Measurements from ENCODE around the gene ADAMTS6.

Gene ADAMTS6

DNA sequence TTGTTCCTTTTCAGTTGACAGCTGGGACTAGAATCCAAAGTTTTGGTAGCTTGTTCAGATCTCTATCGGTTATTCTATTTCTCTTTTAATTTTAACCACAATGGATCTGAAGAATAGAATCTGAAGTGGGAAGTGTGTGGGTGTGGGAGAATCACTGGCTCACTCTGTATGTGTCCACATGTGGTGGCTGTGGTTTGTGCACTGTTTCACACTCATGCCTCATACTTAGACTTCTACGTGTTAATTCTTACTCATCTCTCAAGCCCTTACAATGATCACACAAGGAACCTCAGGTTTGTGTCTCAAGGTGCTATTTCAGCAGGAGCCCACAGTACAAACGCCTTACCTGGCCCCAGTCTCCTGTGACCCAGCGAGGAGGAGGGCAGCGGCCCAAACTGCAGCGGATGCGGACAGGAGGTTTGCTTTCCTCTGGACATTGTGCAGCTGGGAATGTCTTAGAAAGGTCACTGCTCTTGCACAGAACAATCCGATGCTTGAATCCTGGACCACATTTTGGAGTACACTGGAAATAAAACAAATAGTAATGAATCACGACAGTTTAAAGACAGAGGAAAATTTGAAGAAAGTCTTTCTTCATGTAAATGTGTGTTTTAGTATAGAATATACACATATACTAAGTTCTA lies 309.1 kb downstream of the ADAMTS6 start:
- no peak for DNase-seq (ENCODE audit: low spot score in 2 of 2)
- H3K27me3 Mint-ChIP-seq, result no peaks in the 10 kb centered on the region
- H3K27ac Mint-ChIP-seq, result no peak overlapping the region
- no peaks in the 10 kb centered on the region for H3K9me3 Mint-ChIP-seq
- peaks cover 15% of the 10 kb centered on the region for H3K36me3 Mint-ChIP-seq
- no peak for ATAC-seq (ENCODE audit: low read depth)
- no peak overlapping the region for H3K4me3 Mint-ChIP-seq
- no peaks in the 10 kb centered on the region for H3K4me1 Mint-ChIP-seq

DNA sequence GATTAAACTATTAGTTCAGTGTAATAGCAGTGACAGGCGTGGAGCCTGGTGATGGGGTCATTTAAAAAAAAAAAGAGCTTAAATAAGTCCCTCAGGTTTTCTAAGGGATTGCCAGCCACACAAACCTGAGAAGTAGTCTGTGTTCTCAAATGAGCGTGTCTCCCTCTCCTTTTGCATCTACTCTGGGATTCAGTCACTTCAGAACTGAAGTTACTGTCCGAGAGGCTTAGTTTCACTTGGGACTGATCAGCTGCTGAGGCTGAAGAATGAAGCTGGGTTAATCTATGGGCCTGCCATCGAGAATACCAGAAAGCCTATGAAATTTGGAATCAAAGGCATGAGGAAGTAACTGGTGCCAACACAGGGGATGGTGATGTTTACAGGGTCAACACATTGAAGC lies 310.1 kb downstream of the ADAMTS6 start:
- H3K4me1 Mint-ChIP-seq, result no peaks in the 10 kb centered on the region
- no peak overlapping the region for H3K27ac Mint-ChIP-seq
- H3K9me3 Mint-ChIP-seq, result no peaks in the 10 kb centered on the region
- DNase-seq (ENCODE audit: low spot score in 2 of 2), result no peak
- H3K36me3 Mint-ChIP-seq, result peaks cover 15% of the 10 kb centered on the region
- H3K4me3 Mint-ChIP-seq, result no peak overlapping the region
- no peaks in the 10 kb centered on the region for H3K27me3 Mint-ChIP-seq
- ATAC-seq (ENCODE audit: low read depth), result no peak

DNA sequence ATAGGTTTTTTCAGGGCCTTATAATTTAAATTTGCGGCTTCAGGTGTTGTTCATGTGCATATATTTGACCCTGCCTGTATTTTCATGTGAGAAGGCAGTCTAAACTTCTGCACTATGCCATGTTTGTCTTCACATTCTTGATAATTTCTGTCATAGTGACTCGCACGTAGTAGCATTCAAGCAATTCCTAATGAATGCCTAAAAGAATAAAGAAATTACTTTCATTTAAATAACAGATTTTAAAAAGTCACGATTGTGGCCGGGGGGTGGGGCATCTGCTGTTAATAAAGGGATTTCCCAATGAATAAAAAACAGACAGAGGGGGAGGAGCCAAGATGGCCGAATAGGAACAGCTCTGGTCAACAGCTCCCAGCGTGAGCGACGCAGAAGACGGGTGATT lies 318.0 kb downstream of the ADAMTS6 start:
- Mint-ChIP-seq H3K4me3 (no peak overlapping the region), H3K4me1 (no peaks in the 10 kb centered on the region), H3K36me3 (peaks cover 8% of the 10 kb centered on the region), H3K27ac (no peak overlapping the region), H3K9me3 (no peaks in the 10 kb centered on the region), H3K27me3 (no peaks in the 10 kb centered on the region)
- DNase-seq (ENCODE audit: low spot score in 2 of 2), result no peak
- ATAC-seq (ENCODE audit: low read depth), result no peak

- no peak for ATAC-seq (ENCODE audit: low read depth)
- Mint-ChIP-seq H3K27me3 (no peaks in the 10 kb centered on the region), H3K4me3 (no peak overlapping the region), H3K4me1 (no peaks in the 10 kb centered on the region), H3K36me3 (peaks cover 8% of the 10 kb centered on the region), H3K9me3 (no peaks in the 10 kb centered on the region), H3K27ac (no peak overlapping the region)
- DNase-seq (ENCODE audit: low spot score in 2 of 2), result no peak
Measured at GRCh38 chr5:65161655-65162054, 320.1 kb downstream of the ADAMTS6 start.

- DNase-seq (ENCODE audit: low spot score in 2 of 2) (no peak), ATAC-seq (ENCODE audit: low read depth) (no peak)
- H3K27ac Mint-ChIP-seq, result no peak overlapping the region
- peaks cover 8% of the 10 kb centered on the region for H3K36me3 Mint-ChIP-seq
- H3K27me3 Mint-ChIP-seq, result no peaks in the 10 kb centered on the region
- no peak overlapping the region for H3K4me3 Mint-ChIP-seq
- H3K4me1 Mint-ChIP-seq, result no peaks in the 10 kb centered on the region
- H3K9me3 Mint-ChIP-seq, result no peaks in the 10 kb centered on the region
Measured at GRCh38 chr5:65157906-65158603, 323.7 kb downstream of the ADAMTS6 start.

- DNase-seq (ENCODE audit: low spot score in 2 of 2) (no peak), ATAC-seq (ENCODE audit: low read depth) (no peak)
- Mint-ChIP-seq H3K36me3 (peaks cover 8% of the 10 kb centered on the region), H3K27ac (no peak overlapping the region), H3K27me3 (no peaks in the 10 kb centered on the region), H3K4me1 (no peaks in the 10 kb centered on the region), H3K4me3 (no peak overlapping the region), H3K9me3 (no peaks in the 10 kb centered on the region)
Measured at GRCh38 chr5:65156933-65157332, 324.8 kb downstream of the ADAMTS6 start.

DNA sequence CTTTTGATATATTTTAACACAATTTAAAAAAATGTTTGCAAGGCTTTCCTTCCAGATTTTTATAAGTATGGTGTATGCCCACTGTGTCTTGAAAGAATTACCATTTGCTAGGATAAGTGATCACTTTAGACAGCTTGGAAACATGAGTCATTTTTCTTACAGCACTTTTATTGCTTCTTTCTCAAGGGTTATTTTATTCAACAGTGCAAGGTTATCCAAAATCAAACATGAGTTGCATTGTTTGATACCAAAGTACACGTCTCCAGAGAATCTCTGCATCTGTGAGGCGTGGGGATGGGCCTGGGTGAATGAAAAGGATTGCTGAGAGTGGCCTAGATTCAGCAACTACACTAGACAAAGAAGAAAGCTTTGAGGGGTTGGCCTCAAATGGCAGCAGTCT lies 329.6 kb downstream of the ADAMTS6 start:
- no peak overlapping the region for H3K27ac Mint-ChIP-seq
- ATAC-seq (ENCODE audit: low read depth) (no peak), DNase-seq (ENCODE audit: low spot score in 2 of 2) (no peak)
- H3K4me1 Mint-ChIP-seq, result no peaks in the 10 kb centered on the region
- peaks cover 4% of the 10 kb centered on the region for H3K36me3 Mint-ChIP-seq
- no peak overlapping the region for H3K4me3 Mint-ChIP-seq
- H3K27me3 Mint-ChIP-seq, result no peaks in the 10 kb centered on the region
- no peaks in the 10 kb centered on the region for H3K9me3 Mint-ChIP-seq

GRCh38 chr5:65151614-65152013 lies 330.1 kb downstream of the ADAMTS6 start:
- Mint-ChIP-seq H3K36me3 (peaks cover 4% of the 10 kb centered on the region), H3K27ac (no peak overlapping the region), H3K4me3 (no peak overlapping the region), H3K27me3 (no peaks in the 10 kb centered on the region), H3K9me3 (no peaks in the 10 kb centered on the region), H3K4me1 (no peaks in the 10 kb centered on the region)
- DNase-seq (ENCODE audit: low spot score in 2 of 2) (no peak), ATAC-seq (ENCODE audit: low read depth) (no peak)

GRCh38 chr5:65150599-65151304 lies 331.0 kb downstream of the ADAMTS6 start:
- Mint-ChIP-seq H3K9me3 (no peaks in the 10 kb centered on the region), H3K36me3 (peaks cover 4% of the 10 kb centered on the region), H3K27ac (no peak overlapping the region), H3K4me1 (no peaks in the 10 kb centered on the region), H3K27me3 (no peaks in the 10 kb centered on the region), H3K4me3 (no peak overlapping the region)
- no peak for DNase-seq (ENCODE audit: low spot score in 2 of 2)
- ATAC-seq (ENCODE audit: low read depth), result no peak

DNA sequence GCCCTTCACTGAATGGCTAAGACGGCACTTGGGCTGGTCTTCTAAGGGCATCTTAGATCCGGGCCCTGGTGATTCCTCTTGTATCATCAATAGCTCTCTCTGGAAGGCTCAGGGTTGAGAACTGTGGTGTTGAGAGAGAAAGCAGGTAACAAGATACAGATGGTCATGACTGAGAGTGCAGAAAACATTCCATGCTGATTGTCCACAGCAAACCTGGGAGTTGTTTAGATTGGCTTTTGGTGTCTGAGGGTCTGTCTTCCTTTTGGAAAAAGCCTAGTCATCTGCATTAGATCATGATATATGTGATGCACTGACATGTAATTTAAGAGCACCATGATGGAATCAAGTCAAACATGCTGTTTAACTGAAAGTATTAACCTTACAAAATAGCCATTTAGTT lies 331.9 kb downstream of the ADAMTS6 start:
- no peak for ATAC-seq (ENCODE audit: low read depth)
- H3K9me3 Mint-ChIP-seq, result no peaks in the 10 kb centered on the region

GRCh38 chr5:65144136-65144871 lies 337.4 kb downstream of the ADAMTS6 start:
- Mint-ChIP-seq H3K27ac (no peak overlapping the region), H3K9me3 (no peaks in the 10 kb centered on the region), H3K4me3 (no peak overlapping the region), H3K36me3 (no peaks in the 10 kb centered on the region), H3K27me3 (no peaks in the 10 kb centered on the region), H3K4me1 (peaks cover 8% of the 10 kb centered on the region)
- ATAC-seq (ENCODE audit: low read depth), result no peak
- DNase-seq (ENCODE audit: low spot score in 2 of 2), result no peak

More for the DNA sequence above, 331.9 kb downstream of the ADAMTS6 start:
- peaks cover 3% of the 10 kb centered on the region for H3K4me1 Mint-ChIP-seq
- DNase-seq (ENCODE audit: low spot score in 2 of 2), result no peak
- H3K27ac Mint-ChIP-seq, result no peak overlapping the region
- no peak overlapping the region for H3K4me3 Mint-ChIP-seq
- no peaks in the 10 kb centered on the region for H3K27me3 Mint-ChIP-seq
- H3K36me3 Mint-ChIP-seq, result peaks cover 4% of the 10 kb centered on the region

GRCh38 chr5:65142511-65143011 lies 339.2 kb downstream of the ADAMTS6 start:
- Mint-ChIP-seq H3K27ac (no peak overlapping the region), H3K9me3 (no peaks in the 10 kb centered on the region), H3K4me3 (no peak overlapping the region), H3K27me3 (no peaks in the 10 kb centered on the region), H3K36me3 (no peaks in the 10 kb centered on the region), H3K4me1 (peaks cover 8% of the 10 kb centered on the region)
- DNase-seq (ENCODE audit: low spot score in 2 of 2) (no peak), ATAC-seq (ENCODE audit: low read depth) (no peak)

- Mint-ChIP-seq H3K27ac (no peak overlapping the region), H3K4me3 (no peak overlapping the region)
Measured at GRCh38 chr5:65142016-65142415, 339.7 kb downstream of the ADAMTS6 start.

DNA sequence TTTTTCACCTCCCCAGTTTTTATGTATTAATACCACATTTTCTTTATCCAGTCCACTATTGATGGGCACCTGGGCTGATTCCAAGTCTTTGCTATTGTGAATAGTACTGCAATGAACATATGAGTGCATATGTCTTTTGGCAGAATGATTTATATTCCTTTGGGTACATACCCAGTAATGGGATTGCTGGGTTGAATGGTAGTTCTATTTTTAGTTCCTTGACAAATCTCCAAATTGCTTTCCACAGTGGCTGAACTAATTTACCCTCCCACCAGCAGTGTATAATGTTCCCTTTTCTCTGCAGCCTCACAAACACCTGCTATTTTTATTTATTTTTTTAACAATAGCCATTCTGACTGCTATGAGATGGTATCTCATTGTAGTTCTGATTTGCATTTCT lies 340.2 kb downstream of the ADAMTS6 start:
- no peaks in the 10 kb centered on the region for H3K9me3 Mint-ChIP-seq
- no peaks in the 10 kb centered on the region for H3K36me3 Mint-ChIP-seq
- no peak overlapping the region for H3K27ac Mint-ChIP-seq
- peaks cover 8% of the 10 kb centered on the region for H3K4me1 Mint-ChIP-seq
- DNase-seq (ENCODE audit: low spot score in 2 of 2), result no peak
- H3K4me3 Mint-ChIP-seq, result no peak overlapping the region
- no peaks in the 10 kb centered on the region for H3K27me3 Mint-ChIP-seq
- ATAC-seq (ENCODE audit: low read depth), result no peak

More at GRCh38 chr5:65142016-65142415, 339.7 kb downstream of the ADAMTS6 start:
- DNase-seq (ENCODE audit: low spot score in 2 of 2) (no peak), ATAC-seq (ENCODE audit: low read depth) (no peak)
- peaks cover 8% of the 10 kb centered on the region for H3K4me1 Mint-ChIP-seq
- H3K36me3 Mint-ChIP-seq, result no peaks in the 10 kb centered on the region
- H3K27me3 Mint-ChIP-seq, result no peaks in the 10 kb centered on the region
- no peaks in the 10 kb centered on the region for H3K9me3 Mint-ChIP-seq

Measured in memory B cell (primary cell).